WI38 (cell line): ENCODE measurements around the gene C1QL4.
A peak's percentile ranks its signal among the peaks of the same experiment; 100 is the strongest.

ENCODE experiments used
- H3K4me3 ChIP-seq: 2 replicates; pipeline ENCODE4 v1.5.1; 2011; ENCODE audit warnings: low read depth, mild to moderate bottlenecking, control low read depth, low read length
- CTCF ChIP-seq: IDR thresholded peaks from 2 replicates; pipeline ENCODE4 v1.5.1; 2012; ENCODE audit warnings: low read depth, mild to moderate bottlenecking, control low read depth, low read length

The C1QL4 gene

GRCh38 chr12:49367381-49368239, 30.6 kb upstream of the C1QL4 start, which contains the start of gene SPATS2:
Gene SPATS2 (plus strand): TSS chr12:49367462. CDS start chr12:49461013, 93,551 bp downstream.
- TF ChIP-seq CTCF = no peak
- peak within 1 kb of the TSS; percentile 84 for H3K4me3 ChIP-seq

GRCh38 chr12:49366652-49367380, 29.8 kb upstream of the C1QL4 start:
- H3K4me3 ChIP-seq = peak overlapping the region; percentile 84
- no peak for TF ChIP-seq CTCF

- TF ChIP-seq CTCF = no peak
- peak overlapping the region; percentile 84 for H3K4me3 ChIP-seq
Observed at GRCh38 chr12:49366096-49366651, 29.2 kb upstream of the C1QL4 start.

- TF ChIP-seq CTCF = no peak
- H3K4me3 ChIP-seq = peak overlapping the region; percentile 84
Observed at GRCh38 chr12:49365542-49365941, 28.6 kb upstream of the C1QL4 start.

- no peak overlapping the region for H3K4me3 ChIP-seq
- no peak for TF ChIP-seq CTCF
Observed at GRCh38 chr12:49364989-49365388, 28.0 kb upstream of the C1QL4 start.

- TF ChIP-seq CTCF = no peak
- H3K4me3 ChIP-seq = no peak overlapping the region
Observed at GRCh38 chr12:49362077-49362476, 25.1 kb upstream of the C1QL4 start.

- no peak overlapping the region for H3K4me3 ChIP-seq
- TF ChIP-seq CTCF = no peak
Observed at GRCh38 chr12:49359671-49360070, 22.7 kb upstream of the C1QL4 start.
